GM18868 (cell line): ENCODE data around the gene SZRD1.
A peak's percentile ranks its signal among the peaks of the same experiment; 100 is the strongest.
"Not testable (repeated sequence)": the region's sequence is repeated elsewhere in the genome, so short reads cannot be mapped to it uniquely, and the experiment has no call there.

Source experiments
- ATAC-seq: cut with Tn5 transposase; IDR thresholded peaks from one replicate; pipeline ENCODE4 v1.9.1; 2021; ENCODE audit warnings: mild to moderate bottlenecking, moderate library complexity; ENCODE audit not compliant: unreplicated experiment

Gene SZRD1, protein sequence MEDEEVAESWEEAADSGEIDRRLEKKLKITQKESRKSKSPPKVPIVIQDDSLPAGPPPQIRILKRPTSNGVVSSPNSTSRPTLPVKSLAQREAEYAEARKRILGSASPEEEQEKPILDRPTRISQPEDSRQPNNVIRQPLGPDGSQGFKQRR

GRCh38 chr1:16366722-16367257, at the start of gene SZRD1:
Gene SZRD1, plus strand, starts transcription at chr1:16367242. Its CDS starts 16 bp downstream, at chr1:16367258.
- peak; percentile 78 for ATAC-seq

GRCh38 chr1:16318555-16318954, 48.5 kb upstream of the SZRD1 start:
- no peak for ATAC-seq

DNA sequence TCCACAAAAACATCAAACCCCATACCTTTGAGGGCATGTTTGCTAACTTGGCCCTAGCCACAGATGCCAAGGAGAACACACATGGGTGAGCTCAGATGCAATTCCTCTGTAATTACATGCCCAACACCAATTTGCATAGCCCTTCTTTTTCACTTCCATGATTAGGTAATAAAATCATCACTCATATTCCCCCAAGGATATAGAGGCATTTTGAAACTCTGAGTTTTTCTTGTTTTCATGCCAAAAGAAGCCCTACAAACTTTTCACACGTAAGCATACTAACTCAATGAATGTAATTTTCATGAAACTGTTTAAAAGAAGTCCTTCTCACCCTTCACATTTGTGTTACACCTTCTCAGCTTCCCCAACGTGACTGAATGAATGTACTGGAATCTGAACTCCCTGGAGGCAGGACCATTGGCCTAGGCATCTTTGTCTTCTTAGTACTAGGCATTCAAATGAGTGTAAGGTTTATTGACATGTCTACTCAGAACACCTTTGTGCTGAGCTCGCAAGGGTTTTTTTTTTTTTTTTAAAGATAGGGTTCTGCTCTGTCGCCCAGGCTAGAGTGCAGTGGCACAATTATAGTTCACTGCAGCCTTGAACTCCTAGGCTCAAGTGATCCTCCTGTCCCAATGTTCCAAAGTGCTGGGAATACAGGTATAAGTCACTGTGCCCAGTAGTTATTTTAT, 45.7 kb upstream of the SZRD1 start:
- ATAC-seq, result no peak

DNA sequence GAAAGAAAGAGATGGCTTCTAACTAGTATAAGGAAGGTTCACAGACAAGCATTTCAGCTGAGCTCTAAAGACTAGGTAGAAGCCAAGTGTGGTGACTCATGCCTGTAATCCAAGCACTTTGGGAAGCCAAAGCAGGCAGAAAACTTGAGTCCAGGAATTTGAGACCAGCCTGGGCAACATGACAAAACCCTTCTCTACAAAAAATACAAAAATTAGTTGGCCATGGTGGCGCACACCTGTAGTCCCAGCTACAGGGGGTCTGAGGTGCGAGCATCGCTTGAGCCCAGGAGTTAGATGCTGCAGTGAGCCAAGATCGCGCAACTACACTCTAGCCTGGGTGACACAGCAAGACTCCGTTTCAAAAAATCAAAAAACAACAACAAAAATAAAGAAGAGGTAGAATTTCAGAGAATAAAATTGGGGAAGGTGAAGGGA, 42.6 kb upstream of the SZRD1 start:
- no peak for ATAC-seq

DNA sequence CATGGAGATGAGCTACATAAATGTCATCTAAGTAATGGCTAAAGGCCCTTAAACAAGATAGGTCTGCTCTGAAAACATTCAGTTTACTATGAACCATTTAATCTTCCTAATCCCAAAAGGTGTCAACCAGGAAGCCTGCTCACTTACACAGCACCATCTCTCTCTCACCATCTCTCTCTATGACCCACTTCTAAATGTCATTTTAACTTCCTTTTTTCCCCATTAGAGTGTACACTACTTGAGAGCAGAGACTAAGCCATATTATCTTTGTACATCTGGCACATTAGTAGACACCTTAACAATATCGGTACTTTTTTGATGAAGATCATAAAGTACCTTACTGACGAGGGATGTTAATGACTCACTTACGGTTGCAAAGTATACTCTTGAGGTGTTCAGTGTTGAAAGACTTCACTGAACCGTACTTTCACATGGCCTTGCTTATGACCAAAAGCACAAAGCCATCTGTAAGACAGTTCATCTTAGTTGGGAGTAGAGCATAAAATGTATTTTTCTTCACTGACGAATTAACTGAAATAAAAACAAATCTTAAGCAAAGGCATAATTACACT, 40.1 kb upstream of the SZRD1 start:
- ATAC-seq, result no peak

DNA sequence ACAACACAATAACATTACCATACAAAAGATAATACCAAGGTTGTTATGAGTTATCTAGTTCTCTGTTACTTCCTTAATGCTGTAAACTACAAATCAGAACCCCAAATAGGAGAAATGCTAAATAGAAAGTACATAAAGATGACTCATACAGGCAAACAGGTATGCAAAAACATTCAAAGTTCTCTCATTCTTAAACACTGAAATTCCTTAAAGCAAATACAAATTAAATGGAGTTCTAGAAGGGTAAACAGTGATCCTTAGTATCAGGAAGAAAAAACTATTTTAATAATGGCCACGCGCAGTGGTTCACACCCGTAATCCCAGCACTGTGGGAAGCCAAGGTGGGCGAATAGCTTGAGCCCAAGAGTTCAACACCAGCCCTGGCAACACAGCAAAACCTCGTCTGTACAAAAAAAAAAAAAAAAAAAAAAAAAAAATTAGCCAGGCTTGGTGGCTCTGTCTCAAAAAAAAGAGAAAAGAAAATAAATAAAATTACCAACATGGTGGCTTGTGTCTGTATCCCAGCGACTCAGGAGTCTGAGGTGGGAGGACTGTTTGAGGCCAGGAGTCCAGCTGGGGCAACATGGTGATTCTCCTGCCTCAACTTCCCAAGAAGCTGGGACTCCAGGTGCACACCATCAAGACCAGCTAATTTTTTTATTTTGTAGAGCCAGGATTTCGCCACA, 32.2 kb upstream of the SZRD1 start:
- ATAC-seq, result no peak

DNA sequence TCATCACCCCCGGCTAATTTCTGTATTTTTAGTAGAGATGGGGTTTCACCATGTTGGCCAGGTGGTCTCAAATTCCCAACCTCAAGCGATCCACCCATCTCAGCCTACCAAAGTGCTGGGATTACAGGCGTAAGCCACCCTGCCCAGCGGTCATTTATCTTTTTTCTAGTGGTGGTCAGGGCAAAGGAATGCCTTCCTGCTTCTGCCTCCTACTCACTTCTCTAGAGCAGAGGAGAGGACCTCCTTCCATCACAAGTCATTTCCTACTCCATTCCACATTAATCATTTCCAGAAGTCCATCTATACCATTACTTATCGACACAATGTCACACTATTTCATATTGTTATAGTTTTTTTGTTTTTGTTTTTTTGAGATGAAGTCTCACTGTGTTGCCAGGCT, 28.1 kb upstream of the SZRD1 start:
- no peak for ATAC-seq

GRCh38 chr1:16340673-16341072, 26.4 kb upstream of the SZRD1 start:
- ATAC-seq, result no peak

DNA sequence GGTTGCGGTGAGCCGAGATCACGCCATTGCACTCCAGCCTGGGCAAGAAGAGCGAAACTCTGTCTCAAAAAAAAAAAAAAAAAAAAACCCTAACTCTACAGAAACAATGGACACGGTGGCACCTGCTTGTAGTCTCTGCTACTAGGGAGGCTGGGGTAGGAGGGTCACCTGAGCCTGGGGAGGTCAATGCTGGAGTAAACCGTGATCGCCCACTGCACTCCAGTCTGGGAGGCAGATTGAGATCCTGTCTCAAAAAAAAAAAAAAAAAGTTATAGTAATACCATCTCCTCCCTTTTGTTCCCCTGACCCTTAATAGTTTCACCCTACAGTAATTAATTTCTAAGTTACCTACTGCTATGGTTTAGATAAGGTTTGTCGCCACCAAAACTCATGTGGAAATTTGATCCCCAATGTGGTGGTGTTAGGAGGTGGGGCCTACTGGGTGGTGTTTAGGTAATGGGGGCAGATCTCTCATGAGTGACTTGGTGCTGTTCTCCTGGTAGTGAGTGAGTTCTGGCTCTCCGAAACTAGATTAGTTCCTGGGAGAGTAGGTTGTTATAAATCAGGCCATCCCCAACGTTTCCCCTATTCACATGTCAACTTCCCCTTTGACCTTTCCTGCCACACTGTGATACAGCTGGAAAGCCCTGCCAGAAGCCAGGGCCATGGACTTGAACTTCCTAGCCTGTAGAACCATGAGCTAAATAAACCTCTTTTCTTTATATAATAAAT, 24.5 kb upstream of the SZRD1 start:
- ATAC-seq, result no peak

DNA sequence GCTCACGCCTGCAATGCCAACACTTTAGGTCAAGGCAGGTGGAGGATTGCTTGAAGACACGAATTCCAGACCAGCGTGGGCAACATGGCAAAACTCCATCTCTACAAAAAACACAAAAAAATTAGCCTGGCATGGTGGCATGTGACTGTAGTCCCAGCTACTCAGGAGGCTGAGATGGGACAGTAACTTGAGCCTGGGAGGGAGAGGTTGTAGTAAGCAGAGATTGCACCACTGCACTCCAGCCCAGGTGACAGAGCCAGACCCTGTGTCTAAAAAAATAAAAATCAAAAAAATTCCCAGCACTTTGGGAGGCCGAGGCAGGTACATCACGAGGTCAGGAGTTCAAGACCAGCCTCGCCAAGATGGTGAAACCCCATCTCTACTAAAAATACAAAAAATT, 23.8 kb upstream of the SZRD1 start:
- ATAC-seq, result not testable (repeated sequence)

GRCh38 chr1:16348414-16349182, 18.4 kb upstream of the SZRD1 start:
- ATAC-seq, result no peak

DNA sequence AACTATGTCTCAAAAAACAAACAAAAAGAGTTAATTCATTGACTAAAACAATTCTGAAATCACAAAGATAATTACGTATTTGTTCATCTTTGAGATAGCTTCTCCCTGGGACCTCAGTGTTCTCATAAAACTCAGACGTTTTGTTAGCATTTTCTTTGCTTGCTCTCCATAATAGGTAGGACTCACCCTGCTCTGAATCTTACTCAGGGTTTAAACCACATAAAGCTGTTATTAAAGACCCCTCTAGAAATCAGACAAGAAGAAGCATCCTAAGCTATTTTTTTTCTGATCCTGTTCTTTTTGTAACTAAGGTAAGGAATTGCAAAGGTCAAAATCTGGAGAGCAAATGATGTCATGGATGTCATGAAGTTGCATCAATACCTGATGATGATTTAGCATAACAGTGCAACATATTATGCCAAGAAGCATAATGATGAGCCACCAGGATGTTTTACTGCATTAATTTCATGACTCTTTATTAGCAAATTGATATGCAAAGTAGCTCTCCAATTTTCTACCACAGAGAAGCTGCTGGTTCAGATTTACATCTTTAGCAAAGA, 17.1 kb upstream of the SZRD1 start:
- ATAC-seq, result no peak

GRCh38 chr1:16351456-16351993, 15.5 kb upstream of the SZRD1 start:
- ATAC-seq, result no peak

DNA sequence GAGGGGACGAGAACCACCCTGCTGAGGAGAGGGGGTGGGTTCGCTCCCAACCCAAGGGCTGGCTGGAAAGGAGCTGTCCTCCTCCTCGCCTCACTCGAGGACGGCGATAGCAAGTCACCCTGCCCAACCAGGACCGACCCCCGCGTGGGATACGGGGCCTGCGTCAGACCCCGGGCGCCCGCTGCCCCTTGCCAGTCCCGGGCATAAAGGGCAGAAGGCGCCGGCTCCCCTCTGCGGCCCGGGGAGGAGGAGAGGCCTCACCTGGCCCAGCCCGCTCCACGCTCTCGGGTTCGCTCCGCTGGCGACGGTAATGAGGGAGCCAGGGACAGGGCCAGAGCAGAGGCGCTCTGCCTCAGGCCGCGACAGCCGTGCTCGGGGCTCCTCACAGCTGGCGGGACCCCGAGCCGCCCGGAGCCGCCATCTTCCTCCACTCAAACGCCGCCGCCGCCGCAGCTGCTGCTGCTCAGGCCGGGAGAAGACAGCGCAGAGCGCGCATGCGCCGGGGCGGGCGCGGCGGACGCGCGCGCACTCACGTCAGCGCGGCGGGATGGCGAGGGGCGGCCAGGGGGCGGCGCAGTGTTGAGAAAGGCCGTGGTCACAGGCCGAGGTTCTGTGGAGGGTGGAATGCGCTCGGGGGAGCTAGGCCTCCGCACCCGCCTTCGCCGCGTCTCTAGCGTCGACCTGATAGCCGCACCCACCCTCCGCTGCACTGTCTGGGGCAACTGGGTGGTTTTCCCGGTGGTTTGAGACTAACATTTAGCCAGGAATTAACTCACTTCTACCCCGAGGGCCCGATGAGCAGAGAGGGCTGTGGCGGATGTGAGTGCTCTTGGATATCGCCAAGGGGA, 14.8 kb upstream of the SZRD1 start, which contains the start of gene FBXO42:
Gene FBXO42, minus strand, starts transcription at position 487 of the 848 bp plus-strand sequence. CDS start 37,062 bp downstream, outside the sequence.
- ATAC-seq, result peak; percentile 85

- no peak for ATAC-seq
Measured at GRCh38 chr1:16352842-16353535, 14.1 kb upstream of the SZRD1 start.

DNA sequence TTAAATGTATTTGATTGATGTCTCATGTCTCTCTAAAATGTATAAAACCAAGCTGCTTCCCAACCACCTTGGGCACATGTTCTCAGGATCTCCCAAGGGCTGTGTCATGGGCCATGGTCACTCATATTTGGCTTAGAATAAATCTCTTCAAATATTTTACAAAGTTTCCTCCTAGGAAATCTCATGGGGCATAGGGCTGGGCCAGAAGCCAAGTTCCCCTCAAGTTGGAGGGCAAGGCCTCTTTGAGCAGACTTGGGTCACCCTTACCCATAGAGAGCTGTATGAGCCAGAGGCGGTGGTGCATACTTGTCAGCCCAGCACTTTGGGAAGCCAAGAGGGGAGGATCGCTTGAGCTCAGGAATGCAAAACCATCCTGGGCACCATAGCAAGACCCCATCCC, 12.4 kb upstream of the SZRD1 start:
- no peak for ATAC-seq

DNA sequence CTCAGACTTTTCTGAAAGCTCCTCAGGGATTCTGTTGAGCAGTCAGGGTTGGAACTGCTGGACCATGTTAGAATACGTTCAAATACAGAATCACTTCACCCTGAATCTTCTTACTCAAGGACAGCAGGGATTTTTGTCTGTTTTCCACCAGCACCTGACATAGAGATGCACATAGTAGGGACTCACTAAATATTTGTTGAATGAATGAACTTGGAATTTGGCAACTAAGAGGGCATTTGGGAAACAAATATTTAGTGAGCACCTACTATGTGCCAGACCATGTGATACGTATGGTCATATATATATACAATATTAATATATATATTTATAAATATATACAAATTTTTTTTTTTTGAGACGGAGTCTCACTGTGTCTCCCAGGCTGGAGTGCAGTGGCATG, 10.2 kb upstream of the SZRD1 start:
- no peak for ATAC-seq

DNA sequence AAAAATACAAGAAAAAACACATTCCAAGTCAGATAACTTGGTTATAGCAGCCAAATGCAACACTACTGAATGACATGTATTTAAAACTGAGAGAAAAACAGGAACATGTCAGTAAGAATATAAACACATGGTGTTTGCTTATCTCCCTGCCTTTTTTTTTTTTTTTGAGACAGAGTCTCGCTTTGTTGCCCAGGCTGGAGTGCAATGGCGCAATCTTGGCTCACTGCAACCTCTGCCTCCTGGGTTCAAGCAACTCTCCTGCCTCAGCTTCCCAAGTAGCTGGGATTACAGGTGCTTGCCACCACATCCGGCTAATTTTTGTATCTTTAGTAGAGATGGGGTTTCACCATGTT, 1.9 kb upstream of the SZRD1 start:
- not testable (repeated sequence) for ATAC-seq
